ENCODE measurements around the gene PDE6B. TPM values are rescaled to one million over a fixed set of nuclear protein-coding genes. Genes with fewer than 3 reads are reported as not detected.

PDE6B gene
- total RNA-seq, 1 donor from 2014 or later, result 12.5 TPM

DNA sequence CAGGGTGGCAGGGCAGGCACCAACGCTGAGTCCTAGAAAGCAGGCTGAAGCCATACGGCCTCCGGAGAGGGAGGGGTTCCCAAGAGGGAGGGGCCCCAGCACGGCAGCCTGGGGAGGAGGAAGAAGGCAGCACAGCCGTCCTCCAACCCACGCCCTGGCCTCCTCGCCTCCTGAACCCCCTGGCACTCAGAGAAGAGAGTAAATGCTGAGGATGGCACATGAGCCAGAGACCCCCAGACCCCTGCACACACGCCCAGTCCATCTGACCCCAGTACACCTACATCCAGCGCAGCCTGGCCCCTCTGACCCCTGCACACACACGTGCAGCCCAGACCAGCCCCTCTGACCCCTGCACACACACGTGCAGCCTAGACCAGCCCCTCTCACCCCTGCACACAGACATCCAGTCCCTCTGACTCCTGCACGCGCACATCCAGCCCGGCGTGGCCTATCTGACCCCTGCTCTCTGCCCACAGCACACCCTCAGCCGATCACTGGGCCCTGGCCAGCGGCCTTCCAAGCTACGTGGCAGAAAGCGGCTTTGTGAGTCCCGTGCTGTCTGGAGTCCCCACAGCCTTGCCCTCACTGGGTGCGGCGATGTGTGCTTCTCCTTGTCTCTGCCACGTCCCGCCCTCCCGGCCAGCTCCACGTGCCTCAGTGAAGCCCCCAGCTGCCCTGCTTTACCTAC, 30.2 kb downstream of the PDE6B start:
- intact Hi-C loops (cut with micrococcal nuclease), result no loop called here

DNA sequence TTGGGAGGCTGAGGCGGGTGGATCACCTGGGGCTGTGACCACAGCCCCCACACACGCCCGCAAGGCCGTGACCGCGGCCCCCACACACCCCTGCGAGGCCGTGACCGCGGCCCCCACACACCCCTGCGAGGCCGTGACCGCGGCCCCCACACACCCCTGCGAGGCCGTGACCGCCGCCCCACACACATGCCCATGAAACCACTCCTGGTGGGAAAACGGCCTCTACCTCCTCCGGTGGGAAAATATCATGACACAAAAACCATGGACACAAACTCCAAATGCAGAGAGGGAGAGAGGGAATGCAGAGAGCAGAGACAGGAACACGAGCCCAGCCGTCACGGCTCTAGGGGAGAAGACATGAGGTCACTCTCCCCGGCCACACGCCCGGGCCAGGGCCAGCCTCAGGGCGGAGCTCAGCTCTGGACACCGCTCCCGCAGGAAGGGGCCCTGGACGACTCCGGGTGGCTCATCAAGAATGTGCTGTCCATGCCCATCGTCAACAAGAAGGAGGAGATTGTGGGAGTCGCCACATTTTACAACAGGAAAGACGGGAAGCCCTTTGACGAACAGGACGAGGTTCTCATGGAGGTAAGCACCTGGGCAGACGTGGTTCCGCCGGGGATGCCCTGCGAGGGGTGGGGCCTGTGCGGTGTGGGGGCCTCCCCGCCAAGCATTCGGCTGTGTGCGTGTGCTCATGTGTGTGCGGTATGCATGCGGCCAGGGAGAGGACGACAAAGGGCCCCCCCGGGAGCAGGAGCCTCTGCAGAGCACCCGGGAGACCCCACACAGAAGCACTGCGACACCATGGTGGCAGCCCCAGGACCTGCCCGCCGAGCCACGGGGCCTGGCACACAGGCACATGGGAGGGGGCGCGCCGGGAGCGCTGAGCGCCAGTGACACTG, 31.3 kb downstream of the PDE6B start:
- intact Hi-C loops (cut with micrococcal nuclease), result no loop called here

DNA sequence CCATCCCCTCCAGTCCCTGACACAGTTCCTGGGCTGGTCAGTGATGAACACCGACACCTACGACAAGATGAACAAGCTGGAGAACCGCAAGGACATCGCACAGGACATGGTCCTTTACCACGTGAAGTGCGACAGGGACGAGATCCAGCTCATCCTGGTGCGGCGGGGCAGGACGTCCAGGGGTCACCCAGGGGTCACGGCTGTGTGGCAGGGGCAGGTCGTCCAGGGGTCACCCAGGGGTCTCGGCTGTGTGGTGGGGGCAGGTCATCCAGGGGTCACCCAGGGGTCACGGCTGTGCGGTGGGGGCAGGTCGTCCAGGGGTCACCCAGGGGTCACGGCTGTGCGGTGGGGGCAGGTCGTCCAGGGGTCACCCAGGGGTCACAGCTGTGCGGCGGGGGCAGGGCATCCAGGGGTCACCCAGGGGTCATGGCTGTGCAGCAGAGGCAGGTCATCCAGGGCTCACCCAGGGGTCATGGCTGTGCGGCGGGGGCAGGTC, 32.0 kb downstream of the PDE6B start:
- intact Hi-C loops (cut with micrococcal nuclease), result no loop called here

DNA sequence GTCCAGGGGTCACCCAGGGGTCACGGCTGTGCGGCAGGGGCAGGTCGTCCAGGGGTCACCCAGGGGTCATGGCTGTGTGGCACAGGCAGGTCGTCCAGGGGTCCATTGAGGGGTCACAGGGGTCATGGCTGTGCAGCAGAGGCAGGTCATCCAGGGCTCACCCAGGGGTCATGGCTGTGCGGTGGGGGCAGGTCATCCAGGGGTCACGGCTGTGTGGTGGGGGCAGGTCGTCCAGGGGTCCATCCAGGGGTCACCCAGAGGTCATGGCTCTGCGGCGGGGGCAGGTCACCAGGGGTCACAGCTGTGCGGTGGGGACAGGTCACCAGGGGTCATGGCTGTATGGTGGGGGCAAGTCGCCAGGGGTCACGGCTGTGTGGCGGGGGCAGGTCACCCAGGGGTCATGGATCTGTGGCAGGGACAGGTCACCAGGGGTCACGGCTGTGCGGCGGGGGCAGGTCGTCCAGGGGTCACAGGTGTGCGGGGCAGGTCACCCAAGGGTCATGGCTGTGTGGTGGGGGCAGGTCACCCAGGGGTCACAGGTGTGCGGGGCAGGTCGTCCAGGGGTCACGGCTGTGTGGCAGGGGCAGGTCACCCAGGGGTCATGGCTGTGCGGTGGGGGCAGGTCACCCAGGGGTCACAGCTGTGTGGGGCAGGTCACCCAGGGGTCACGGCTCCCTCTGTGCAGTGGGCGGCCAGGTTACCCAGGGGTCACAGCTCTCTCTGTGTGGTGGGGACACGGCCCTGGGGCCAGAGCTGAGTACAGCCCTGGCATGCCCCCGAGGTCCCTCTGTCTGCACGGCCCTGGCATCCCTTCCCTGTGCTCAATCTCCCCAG, 32.7 kb downstream of the PDE6B start:
- intact Hi-C loops (cut with micrococcal nuclease), result no loop called here

DNA sequence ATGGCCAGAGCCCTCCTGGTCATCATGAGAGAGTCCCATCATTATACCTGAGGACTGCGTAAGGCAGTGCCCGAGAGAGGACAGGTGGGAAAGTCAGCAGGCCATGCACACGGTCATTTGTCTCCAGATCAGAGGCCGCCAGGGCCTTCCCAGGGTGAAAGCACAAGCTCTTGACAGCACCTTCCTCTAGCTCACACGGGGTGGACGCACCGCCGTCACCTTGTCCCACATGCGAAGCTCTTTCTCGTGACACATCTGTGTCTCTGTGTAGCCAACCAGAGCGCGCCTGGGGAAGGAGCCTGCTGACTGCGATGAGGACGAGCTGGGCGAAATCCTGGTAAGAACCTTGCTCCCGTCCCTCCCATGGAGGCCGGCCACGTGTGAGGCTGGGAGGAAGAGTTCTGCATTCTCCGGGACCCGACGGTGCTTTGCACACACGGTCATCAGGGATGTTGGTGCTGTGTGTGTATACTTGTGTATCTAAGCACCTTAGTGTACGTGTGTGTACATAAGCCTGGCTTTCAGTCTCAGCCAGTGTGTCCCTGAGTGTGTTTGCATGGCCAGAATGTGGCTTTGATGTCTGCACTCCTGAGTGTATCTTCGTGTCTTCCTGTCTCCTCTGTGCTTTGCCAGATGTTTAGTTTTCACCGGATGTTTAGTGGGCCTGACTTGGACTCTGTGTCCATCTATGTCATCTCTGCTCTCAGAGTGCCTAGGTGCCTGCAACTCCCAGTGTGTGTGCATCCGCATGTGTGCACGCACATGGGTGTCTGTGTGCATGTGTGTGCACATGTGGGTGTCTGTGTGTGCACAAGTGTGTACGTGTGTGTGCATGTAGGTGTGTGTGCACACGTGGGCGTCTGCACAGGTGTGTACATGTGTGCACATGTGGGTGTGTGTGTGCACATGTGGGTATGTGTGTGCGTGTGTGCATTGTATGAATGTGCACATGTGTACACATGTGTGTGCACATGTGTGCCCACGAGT, 33.6 kb downstream of the PDE6B start:
- intact Hi-C loops (cut with micrococcal nuclease), result no loop called here

DNA sequence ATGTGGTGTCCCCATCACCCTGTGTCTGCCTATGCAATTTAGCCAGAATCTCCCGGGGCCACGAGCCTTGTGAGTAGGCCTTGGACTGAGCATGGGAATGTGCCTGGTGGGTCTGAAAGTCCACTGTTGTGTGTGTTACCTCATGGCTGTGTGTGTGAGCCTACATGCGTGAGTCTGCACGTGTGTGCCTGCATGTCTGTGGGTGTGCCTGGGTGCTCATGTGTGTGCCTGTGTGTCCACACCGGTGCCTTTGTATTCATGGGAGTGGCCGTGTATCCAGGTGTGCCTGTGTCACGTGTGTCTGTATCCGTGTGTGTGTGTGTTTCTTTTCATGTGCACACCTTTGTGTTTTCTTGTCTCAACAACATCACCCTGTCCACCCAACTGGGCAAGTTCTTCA, 34.5 kb downstream of the PDE6B start:
- intact Hi-C loops (cut with micrococcal nuclease), result no loop called here

DNA sequence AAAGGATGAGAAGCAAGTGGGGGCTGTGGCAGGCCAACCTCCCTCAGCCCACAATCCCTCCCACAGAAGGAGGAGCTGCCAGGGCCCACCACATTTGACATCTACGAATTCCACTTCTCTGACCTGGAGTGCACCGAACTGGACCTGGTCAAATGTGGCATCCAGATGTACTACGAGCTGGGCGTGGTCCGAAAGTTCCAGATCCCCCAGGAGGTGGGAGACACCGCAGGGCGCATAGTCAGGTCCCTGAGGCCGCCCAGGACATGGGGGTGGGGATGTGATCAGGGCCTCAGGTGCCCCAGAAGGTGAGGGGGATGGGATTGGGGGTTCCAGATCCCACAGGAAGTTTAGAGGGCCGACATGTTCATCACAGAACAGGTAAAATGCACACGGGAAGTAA, 35.0 kb downstream of the PDE6B start:
- intact Hi-C loops (cut with micrococcal nuclease), result no loop called here

DNA sequence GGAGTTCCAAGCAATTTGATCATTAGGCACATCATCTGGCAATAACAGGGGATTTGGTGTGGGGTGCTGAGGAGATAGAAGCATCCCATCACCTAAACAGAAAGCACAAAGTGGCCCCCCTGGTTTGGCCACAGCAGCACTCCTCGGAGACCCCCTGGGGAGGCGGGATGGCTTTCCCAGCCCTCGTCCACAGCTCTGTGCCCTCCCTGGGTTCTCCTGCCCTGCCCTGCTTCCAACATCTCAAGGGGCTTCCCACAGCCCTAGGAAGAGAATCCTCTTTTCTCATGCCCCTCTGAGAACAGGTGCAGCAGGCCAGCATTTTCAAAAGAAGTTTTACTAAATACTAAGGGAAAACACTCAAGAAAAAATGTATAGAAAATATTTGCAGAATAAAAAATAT, 35.9 kb downstream of the PDE6B start:
- intact Hi-C loops (cut with micrococcal nuclease), result no loop called here

DNA sequence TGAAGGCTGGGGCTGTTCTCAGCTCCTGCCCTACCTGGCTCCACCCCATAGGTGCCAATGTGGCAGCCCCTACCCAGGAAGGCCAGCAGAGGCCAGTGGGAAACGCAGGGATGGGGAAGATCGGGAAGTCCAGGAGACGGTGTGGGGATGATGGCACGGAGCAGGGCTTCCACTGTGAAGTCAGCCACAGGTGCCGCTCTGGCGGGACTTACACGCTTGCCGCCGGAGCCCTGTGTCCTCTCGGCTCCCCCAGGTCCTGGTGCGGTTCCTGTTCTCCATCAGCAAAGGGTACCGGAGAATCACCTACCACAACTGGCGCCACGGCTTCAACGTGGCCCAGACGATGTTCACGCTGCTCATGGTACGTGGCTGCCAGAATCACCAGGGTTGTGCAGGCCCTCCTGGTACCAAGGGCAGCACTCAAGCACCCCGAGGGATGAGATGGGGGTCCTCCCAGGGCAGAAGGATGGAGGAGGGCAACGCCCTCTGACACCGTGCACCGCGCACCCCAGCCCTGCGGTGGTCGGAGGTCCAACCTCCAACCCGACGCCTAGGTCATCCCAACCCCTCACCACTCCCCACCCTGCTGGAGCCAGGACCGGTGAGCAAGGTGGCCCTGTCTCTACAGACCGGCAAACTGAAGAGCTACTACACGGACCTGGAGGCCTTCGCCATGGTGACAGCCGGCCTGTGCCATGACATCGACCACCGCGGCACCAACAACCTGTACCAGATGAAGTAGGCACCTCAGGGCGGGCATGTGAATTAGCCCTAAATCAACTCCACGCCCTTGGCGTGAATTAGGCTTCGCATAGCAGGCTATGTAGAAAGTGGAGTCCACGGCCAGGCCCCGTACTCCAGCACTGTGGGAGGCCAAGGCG, 36.7 kb downstream of the PDE6B start:
- intact Hi-C loops (cut with micrococcal nuclease), result no loop called here

DNA sequence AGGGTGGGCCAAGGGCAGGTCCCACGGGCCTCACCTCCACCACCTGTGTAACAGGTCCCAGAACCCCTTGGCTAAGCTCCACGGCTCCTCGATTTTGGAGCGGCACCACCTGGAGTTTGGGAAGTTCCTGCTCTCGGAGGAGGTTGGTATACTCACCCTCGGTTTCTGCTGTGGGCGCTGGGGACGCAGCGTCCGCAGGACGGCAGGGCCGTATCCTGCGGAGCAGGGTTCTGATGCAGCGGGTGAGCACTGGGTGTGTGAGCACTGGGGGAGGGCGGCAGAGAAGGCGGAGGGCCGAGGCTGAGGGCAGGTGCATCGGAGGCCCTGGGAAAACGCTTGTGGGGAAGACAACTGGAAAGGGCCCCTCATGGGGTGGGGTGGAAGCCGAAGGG, 37.7 kb downstream of the PDE6B start:
- intact Hi-C loops (cut with micrococcal nuclease), result loop anchor here (1.0 kb wide), 4 partner anchors 42 to 421 kb away; partner anchors contain the start of genes PCGF3, PIGG and ZNF721

DNA sequence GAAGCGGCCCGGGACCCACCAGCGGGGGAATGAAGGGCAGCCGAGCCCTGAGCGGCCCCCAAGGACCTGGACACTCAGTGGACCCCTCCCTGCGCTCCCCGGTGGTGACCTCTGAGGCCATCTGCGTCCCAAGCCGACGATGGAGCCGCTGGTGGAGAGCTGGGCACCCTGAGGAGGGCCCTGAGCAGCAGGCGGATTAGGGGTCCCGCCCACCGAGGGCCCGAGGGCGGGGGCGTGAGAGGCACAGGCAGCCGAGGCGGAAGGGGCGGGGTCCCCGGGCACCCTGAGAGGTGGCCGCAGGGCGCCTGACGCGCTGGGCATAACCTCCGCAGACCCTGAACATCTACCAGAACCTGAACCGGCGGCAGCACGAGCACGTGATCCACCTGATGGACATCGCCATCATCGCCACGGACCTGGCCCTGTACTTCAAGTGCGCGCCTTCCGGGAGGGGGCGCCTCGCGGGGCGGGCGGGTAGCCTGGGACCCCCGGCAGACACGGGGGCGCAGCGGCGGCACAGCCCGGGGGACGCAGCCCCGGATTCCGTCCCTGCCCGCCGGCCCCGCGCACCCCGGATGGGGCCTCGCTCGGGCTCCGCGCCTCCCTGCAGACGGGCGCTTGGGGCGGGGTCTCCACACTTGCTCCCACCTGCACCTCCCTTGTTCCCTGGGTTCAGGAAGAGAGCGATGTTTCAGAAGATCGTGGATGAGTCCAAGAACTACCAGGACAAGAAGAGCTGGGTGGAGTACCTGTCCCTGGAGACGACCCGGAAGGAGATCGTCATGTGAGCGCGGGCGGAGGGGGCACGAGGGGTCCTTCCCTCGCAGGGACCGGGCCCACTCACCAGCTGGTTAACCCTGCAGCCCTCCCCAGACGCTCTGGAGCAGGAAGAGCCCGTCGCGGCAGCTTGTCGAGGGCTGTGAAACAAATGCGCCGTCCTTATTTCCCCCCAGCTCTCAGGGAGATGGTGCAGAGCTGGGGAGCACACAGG, 38.4 kb downstream of the PDE6B start:
- intact Hi-C loops (cut with micrococcal nuclease), result loop anchor here (1.0 kb wide), 5 partner anchors 11 to 421 kb away; partner anchors contain the start of genes ATP5ME, MYL5, PCGF3 and PIGG

DNA sequence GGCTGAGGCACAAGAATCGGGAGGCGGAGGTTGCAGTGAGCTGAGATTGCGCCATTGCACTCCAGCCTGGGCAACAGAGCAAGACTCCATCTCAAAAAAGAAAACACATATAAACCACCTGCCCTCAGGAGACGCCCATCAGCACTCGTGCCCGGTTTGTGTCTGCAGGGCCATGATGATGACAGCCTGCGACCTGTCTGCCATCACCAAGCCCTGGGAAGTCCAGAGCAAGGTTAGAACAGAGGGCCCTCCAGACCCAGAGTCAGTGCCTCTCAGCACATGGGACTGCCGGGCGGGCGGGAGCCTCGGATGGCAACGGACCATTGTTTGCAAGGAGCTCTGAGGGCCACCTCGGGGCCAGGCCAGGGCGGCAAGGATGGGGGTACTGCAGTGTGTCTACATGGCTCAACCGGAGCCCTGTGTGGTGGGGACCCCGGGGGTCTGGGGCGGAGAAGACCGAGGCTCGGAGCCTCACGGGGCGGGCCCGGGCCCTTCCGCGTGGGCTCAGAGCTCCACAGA, 39.4 kb downstream of the PDE6B start:
- intact Hi-C loops (cut with micrococcal nuclease), result loop anchor here (1.0 kb wide), 1 partner anchor 10 kb away; the partner anchor contains the start of genes ATP5ME and MYL5

DNA sequence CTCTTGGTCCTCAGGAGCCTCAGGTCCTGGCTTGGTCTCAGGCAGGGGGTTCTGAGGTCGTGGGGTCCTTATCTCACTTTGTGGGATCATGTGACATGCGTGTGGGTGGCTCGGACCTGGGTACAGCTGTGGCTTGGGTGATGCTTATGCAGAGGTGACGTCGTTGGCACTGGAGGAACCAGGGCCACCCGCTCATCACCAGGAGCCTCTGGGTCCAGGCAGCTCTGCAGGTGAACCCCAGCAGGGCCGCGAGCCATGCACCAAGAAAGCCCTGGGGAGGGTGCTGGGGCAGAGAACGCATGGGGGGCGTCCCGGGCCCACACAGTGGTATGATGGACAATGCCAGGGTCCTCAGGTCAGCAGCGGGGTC, 40.0 kb downstream of the PDE6B start:
- intact Hi-C loops (cut with micrococcal nuclease), result no loop called here

DNA sequence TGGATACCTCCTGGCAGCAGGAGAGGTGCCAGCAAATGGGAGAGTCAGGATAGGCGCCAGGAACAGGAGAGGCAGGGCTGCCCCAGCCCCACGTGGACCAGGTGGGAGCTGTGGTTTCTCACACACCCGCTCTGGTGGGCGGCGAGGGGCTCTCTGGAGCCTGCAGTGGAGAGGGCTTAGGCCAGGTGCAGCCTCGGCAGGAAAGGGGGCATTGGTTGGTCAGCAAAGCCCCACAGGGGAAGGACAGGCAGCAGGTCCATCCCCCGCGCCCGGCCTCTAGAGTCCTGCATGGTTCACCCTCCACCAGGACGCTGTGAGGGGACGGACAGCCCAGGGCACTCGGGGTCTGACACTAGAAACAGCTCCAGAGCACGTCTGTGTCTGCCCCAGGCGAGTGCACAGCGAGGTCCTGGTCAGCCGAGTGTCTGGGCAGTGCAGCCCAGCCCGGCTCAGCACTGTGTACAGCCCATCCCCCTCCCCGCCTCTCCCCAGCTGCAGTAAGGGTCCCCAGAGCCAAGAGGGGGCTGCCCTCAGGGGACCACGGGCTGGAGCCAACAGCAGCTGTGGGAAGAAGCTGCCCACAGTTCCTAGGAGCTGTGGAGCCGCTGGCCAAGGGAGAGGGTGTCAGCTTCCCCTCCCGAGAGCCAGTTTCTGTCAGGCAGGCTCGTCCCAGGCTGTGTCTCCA, 40.5 kb downstream of the PDE6B start:
- intact Hi-C loops (cut with micrococcal nuclease), result no loop called here

DNA sequence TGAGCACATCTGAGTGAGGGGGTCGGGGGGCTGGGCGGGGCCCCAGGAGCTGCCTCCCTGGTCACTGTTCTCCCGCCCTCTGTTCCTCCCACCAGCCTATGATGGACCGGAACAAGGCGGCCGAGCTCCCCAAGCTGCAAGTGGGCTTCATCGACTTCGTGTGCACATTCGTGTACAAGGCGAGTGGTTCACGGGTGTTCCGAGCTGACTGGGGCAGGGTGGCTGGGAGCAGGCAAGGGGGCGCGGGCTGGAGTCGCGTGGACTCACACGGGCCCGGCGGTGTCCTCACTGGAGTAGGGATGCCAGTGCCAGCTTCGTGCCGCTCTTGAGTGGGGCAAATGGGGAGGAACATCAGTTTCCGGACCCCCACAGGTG, 41.0 kb downstream of the PDE6B start:
- intact Hi-C loops (cut with micrococcal nuclease), result no loop called here

DNA sequence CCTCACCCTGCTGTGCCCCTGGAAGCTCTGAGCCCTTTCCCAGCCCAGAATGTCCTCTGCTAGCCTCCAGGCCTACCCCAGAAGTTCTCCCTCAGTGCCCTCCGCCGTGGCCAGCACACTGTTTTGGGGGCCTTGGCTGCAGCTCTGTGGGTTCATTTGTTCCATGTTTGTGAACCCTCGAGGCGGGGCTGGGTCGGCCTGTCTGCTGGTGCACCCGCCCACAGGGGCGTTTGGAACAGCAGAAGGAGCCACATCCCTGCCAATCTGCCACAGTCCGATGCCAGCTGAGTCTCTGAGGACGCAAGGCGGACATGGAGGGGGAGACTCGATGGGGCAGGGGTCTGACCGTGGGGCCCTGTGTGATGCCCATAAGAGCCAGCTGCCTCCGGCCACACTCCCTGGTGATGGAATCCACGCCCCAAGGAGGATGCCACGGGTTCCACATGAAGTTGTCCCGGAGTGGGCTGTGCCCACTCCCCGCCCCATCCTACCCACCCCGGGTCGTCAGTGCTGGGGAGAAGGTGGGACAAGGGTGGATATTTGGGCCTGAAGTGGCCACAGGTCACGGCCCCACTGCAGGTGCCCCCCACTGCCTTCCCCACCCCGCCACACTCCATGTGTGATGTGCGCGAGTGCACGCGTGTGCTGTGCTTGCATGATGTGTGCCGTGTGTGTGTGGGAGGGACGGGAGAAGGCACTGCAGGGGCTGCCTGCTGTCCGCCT, 41.6 kb downstream of the PDE6B start:
- intact Hi-C loops (cut with micrococcal nuclease), result no loop called here

DNA sequence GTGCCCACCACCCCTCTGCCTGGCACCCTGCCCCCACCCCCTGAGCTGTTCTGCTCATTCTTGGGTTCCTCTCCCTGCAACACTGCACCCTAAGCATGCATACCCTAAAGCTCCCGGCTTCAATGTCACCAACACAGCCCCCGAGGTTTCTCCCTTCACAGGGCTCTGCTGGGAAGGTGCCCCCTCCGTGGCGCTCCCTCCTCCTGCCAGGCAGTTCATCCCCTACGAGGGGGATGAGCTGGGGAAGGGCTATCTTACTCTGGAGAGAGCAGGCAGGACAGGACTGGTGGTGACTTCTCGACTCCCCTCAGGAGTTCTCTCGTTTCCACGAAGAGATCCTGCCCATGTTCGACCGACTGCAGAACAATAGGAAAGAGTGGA, 42.2 kb downstream of the PDE6B start:
- intact Hi-C loops (cut with micrococcal nuclease), result no loop called here
